ENCODE results near the gene UPF1.

- TF ChIP-seq EGR1 (IDR thresholded peaks at IDR 0.05), result no peak
- no peak for TF ChIP-seq CEBPB (IDR thresholded peaks at IDR 0.05)
- TF ChIP-seq TAF1 (IDR thresholded peaks at IDR 0.05; ENCODE audit: low read depth), result no peak
- TF ChIP-seq, protein P1, sequence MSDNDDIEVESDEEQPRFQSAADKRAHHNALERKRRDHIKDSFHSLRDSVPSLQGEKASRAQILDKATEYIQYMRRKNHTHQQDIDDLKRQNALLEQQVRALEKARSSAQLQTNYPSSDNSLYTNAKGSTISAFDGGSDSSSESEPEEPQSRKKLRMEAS (IDR thresholded peaks at IDR 0.05), result no peak
- TF ChIP-seq REST (IDR thresholded peaks at IDR 0.05; ENCODE audit: low read depth), result no peak
- no peak for TF ChIP-seq EP300 (IDR thresholded peaks at IDR 0.05; ENCODE audit: borderline replicate concordance)
- TF ChIP-seq USF1 (IDR thresholded peaks at IDR 0.05), result no peak
- TF ChIP-seq RAD21 (IDR thresholded peaks at IDR 0.05; ENCODE audit: low read depth), result no peak
- no peak for TF ChIP-seq TEAD4 (IDR thresholded peaks at IDR 0.05)
- TF ChIP-seq FOXM1 (IDR thresholded peaks at IDR 0.05; ENCODE audit: borderline replicate concordance, low read depth), result no peak
- no peak for TF ChIP-seq YY1 (IDR thresholded peaks at IDR 0.05; ENCODE audit: low read depth)
- no peak for TF ChIP-seq CREB1 (IDR thresholded peaks at IDR 0.05; ENCODE audit: low read depth)
- no peak for TF ChIP-seq ZBTB7A (IDR thresholded peaks at IDR 0.05; ENCODE audit: low read depth)
- TF ChIP-seq NFIC (IDR thresholded peaks at IDR 0.05), result no peak
Observed at GRCh38 chr19:18840288-18841267, 8.8 kb downstream of the UPF1 start.
